Measurements from ENCODE around the gene B3GNT2.
"Not testable (repeated sequence)": the region's sequence is repeated elsewhere in the genome, so short reads cannot be mapped to it uniquely, and the experiment has no call there.

Gene B3GNT2, protein sequence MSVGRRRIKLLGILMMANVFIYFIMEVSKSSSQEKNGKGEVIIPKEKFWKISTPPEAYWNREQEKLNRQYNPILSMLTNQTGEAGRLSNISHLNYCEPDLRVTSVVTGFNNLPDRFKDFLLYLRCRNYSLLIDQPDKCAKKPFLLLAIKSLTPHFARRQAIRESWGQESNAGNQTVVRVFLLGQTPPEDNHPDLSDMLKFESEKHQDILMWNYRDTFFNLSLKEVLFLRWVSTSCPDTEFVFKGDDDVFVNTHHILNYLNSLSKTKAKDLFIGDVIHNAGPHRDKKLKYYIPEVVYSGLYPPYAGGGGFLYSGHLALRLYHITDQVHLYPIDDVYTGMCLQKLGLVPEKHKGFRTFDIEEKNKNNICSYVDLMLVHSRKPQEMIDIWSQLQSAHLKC

DNA sequence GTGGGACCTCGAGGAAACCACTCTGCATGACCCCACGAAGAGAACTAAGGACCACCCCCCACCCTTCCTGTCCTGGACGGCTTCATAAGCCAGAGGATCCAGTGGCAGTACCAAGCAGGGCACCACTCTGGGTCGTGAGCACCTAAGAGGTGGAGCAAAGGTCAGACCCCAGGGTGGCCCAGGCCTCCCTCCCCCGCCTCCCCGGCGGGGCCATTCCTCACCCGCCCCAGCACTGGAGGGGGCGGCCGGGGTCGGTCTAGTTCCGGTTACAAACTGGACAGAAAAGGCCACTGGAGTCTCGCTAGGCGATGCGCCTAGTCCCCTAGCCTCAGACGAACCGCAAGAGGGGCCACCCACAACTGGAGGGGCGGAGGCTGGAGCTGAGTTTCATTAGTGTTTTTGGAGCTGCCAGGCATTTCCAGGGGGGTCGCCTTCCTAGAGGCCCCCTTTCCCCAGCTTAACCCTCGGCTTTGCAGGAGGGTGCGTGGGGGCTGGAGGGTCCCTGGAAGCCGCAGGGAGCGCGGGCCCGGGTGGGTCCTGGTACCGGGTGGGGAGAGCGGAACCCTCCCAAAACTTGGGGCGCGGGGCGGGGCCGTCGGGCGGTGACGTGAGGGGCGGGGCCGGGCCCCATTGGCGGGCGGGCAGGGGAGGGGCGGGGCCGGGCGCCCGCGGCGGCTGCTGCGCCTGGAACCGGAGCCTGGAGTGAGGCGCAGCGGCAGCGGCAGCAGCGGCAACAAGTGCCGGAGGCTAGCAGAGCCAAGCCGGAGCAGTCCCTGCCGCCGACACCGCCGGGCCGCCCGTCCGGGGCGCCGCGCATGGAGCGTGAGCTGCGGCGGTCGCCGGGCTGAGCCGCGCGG, at the start of gene B3GNT2:
B3GNT2 (plus strand) TSS at position 695 of the 857 bp plus-strand sequence. CDS start 26,106 bp downstream, outside the sequence.
- peak; percentile 81 for DNase-seq

DNA sequence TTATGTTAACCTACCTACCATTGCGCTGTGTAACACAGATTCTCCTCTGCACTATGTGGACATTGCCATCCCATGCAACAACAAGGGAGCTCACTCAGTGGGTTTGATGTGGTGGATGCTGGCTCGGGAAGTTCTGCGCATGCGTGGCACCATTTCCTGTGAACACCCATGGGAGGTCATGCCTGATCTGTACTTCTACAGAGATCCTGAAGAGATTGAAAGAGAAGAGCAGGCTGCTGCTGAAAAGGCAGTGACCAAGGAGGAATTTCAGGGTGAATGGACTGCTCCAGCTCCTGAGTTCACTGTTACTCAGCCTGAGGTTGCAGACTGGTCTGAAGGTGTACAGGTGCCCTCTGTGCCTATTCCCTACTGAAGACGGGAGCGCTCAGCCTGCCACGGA, 49.1 kb upstream of the B3GNT2 start:
- DNase-seq = peak; percentile 6

DNA sequence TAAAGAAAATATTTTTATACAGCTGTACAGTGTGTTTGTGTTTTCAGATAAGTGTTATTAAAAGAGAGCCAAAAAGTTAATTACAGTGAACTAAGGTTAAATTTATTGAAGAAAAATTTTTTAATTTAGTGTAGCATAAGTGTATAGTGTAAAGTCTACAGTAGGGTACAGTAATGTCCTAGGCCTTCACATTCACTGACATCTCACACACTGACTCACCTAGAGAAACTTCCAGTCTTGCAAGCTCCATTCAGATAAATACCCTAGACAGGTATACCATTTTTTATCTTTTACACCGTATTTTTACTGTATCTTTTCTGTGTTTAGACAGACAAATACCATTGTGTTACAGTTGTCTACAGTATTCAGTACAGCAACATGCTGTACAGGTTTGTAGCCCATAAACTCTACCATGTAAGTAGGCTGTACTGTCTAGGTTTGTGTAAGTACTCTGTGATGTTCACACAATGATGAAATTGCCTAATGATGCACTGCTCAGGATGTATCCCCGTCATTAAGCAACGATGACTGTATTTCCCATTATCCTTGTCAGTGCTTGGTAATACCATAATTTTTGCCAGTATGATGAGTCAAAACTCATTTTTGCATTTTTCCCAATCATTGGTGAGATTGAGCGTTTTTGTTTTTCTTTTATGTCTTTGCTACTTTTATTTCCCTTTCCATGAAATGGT, 48.2 kb upstream of the B3GNT2 start:
- no peak for DNase-seq

DNA sequence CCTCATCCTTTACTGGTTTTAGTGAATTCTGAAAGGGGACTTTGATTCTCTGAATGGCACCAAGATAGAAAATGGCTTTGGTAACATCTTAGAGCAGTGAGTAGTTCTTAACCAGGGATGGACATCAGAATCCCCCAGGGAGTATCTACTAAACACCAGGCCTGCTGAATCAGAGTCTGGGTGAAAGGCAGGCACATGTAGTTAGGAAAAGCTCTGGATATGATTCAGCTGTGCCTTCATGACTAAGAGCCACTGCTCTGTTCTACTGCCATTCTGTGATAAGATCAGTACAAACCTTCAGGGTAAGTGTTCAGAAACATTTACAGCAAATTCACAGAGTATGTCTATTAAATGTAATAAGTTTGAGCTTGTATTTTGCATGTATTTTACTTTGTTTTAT, 46.2 kb upstream of the B3GNT2 start:
- DNase-seq = no peak

DNA sequence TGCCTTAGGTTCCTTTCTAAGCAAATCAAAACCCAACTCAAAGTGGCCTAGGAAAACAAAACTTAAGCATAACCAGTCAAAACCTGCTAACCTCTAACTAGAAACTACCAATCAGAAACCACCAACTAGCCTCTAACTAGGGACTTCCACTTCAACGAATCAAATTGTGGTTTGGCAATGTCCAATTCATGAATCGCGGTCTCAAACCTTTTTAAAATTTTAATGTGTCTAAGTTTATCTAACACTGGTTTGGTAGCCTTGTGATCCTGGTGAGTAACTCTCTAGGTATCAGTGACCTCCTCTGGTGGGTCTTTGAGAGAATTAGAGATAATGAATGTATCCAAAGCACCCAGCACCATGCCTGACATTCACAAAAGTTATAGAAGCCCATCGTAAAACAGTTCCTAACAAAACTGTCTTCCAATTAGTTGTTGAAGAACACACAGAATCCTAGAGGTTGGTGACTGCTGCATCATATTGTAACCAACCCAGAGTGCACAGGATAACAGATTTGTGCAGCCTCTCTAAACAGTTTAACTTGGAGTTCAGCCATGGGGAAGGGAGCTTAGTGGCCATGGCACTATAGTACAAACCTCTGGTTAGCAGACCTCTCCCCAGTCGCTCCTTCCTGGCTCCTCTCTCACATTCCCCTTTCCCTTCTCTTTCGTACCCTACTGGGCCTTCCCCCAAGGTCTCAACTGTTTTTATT, 45.2 kb upstream of the B3GNT2 start:
- DNase-seq = no peak

DNA sequence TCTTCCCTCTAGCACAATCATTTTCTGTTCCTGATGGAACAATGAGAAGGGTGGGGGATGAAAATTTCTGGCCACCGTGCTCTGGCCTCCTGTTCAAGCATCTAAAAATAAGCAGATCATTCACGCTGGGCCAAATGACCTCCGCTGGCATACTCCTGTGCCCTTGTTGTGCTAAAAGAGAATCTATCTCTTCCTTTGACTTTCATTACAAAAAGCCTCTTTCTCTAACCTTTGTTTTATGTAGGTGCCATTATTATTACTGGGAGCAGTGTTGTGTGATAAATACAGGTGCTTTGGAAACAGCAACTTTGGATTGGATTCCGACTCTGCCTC, 44.6 kb upstream of the B3GNT2 start:
- no peak for DNase-seq

DNA sequence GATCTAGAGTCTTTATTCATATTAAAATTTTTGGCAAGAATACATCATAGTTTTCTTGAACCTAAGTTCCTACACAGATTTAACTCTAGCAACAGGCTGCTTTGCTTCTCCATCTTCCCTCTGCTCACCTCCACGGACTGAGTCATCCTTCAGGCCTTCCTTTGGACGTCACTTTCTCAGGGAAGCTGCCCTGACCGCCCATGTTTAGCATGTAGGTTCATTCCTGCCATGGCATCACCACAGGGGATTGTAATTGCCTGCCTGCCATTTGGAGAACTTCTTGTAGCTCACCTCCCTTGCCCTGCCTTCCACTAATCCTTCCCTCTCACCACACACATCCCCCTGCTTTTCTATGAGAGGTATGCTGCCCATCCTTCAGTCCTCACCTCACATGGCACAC, 43.9 kb upstream of the B3GNT2 start:
- DNase-seq = no peak

DNA sequence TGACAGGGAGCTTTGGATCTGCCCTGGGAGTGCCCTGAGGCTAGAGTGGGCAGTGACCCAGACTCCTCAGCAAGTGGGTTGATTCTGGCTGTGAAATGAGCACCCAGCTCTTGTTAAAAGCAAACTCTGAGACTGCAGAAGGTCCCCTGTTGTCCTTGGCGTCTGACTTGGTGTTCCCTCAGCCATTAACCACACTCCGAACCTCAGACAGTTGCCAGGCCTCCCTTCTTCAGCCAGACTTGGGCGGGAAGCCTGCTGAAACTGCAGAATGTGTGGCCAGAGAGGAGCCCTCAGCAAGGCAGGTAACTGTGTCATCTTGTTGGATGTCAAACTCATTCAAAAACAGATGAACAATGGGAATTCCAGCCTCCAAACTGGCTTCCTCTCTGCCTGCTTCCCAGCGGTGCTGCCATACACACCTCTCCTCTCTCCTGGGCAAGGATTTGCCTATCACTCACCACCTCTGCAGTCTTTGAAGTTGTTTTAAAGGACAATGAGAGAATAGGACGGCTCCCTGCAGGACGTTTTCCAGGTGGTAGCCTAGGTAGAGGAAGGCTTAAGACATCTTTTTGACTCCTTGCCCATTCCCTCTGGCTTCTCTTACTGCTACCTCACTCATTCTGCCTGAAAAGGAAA, 38.9 kb upstream of the B3GNT2 start:
- DNase-seq = no peak

DNA sequence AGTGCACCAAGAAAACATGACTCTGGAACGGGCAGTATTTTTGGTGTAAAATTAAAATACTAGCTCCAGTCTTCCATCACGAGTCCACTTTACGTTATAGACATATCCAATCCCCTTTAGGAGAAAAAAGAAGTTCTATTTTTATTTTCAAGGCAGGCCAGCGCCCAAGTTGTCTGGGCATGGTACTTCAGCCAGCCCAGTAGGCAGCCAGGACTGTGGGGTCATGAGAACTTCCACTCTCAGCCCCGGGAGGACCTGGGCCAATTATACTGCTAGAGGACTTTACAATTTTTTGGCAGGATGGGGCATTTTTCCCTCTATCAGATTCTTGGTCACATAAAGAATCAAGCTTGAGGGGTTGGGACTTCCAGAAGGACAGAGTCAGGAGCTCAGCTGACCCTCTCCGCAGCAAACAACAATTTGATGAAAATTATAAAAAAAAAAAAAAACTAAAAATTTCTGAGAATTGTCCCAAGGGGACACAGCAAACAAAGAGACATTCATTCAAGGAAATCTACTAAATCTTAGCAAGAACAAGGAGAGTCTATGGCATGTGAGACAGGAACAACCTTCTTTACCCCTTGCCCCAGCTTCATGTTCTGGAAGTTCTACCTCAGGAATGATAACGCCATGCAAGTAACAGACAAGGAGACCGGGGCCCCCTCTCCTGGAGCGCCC, 37.3 kb upstream of the B3GNT2 start:
- DNase-seq = no peak

DNA sequence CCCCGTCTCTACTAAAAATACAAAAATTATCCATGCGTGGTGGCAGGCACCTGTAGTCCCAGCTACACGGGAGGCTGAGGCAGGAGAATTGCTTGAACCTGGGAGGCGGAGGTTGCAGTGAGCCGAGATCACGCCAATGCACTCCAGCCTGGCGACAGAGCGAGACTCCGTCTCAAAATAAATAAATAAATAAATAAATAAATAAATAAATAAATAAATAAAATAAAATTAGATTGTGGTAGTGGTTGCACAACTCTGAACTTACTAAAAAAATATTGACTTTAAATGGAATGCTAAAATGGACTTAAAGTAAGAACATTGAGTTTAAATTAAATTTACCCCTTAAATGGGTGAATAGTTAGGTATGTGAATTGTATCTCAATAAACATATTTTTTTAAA, 35.2 kb upstream of the B3GNT2 start:
- DNase-seq = not testable (repeated sequence)

DNA sequence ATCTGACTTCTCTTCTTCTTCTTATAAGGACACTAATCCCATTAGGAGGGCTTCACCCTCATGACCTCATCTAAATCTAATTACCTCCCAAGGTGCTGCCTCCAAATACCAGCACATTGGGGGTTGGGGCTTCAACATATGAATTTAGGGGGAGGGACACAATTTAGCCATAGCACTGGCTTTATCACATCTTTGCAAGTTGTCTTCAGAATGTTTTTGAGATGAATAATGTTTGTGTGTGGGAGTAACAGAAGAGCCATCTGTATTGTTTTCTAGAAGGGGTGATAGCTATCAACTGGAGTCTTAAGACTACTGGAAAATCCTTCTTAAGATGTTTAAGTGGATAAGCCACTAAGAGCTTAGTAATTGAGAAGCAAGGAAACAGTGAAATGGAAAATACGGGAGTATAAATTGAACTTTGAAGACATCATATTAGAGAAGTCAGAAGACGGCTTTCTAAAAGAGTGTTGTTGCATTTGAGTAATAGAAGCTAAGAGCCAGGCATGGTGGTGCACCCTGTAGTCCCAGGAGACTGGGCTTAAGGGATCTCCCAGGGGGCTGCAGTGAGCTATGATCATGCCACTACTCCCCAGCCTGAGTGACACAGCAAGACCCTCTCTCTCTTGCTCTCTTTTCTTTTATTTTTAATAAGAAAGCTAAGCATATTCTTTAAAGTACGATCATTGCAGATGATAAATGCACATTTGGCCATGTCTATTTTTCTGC, 32.6 kb upstream of the B3GNT2 start:
- no peak for DNase-seq

DNA sequence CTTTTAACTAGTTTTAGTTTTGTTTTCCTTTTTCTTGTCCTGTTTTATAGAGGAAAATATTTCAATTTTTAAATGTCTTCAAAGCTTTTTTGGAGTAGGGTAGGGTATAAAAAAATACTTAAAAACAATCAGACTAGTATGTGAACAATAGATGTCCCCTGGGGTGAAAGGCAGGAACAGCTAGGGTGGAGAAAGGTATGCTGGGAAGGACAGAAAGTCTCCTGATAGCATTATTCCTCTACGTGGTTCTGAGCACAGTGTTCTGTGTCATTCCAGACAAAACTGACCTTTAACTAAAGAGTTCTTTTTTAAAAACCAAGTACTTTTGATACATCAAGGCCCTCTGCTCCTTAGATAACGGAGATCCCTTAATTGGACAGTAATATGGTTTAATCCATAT, 32.1 kb upstream of the B3GNT2 start:
- no peak for DNase-seq

DNA sequence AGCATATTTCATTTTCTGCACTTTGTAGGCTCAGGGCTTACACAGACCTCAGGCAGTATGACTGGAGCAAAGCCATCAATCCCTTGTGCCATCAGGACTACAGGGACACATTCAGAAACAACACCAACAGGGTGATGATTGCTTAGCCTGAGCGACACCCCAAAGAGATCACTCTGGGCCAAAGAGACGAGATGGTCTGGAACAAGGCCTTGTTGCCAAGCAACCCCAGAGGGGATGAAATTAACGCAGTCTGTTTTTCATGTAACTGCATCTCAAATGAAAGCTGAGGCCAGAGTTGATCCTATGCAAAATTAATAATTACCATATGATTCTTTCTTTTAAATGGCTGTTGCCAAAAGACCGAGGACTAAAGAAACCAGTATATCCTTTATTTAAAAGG, 20.2 kb upstream of the B3GNT2 start:
- no peak for DNase-seq

DNA sequence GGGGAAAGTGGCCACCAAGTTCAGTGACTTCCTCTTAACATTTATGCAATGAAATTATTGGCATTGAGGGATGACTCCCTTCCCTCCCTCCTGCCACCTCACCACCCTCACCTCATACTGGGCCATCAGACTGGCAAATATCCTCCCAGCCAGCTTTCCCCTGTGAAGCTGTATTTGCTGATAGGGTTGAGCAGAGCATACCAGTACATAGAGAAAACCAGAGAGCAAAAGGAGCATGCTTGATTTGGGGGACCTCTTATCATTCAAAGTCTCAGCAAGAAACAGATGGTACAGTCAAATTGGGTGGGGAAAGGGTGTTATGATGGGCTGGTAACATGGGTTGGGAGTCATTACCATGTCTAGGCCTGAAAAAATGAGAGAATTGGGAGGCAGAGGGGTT, 19.1 kb upstream of the B3GNT2 start:
- DNase-seq = no peak

DNA sequence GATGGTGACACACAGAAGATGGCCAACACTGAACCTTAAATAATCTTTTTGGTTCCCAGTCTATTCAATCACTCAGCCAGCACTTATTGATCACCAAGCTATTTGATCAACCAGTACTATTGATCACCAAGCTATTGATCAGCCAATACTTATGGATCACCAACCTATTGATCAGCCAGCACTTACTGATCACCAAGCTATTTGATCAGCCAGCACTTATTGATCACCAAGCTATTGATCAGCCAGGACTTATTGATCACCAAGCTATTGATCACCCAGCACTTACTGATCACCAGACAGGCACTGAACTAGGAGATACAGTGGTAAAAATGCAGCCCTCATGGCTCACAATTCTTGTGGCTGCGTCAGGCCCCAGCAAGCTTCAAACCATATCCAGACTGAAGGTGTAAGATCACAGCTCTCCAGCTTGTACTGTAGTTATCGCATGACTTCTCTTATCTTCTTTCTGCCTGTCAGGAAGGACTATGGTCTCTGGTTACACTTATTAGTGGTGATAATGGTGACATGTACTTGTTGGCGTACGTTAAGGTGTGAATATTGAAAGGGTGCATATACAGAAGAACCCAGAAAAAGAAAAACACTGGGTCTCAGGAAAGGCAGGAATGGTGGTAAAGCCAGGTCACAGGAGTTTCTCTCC, 18.4 kb upstream of the B3GNT2 start:
- no peak for DNase-seq

DNA sequence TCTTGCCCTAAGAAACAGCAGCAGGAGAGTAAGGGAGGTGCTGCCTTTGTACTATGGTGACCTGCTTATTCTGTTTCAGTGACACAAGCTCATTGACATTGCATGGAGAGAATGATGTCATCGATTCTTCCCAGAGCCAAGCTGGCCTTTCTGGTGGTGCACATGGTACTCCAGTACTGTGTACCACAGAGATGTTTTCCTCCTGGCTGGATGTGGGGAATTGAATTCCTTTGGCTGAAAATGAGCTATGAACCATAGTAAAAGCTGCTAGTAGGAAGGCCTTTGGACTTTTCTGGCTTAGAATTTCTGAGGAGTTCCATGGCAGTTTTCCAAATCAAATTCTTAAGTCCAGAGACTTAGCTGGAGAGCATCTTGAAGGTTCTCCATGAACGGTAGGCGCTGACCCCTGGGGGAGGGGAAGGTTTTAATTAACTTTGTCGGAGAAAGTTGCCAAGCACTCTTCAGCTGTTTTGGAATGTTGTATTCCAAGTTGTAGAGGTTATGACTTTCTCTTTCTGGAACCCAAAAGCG, 17.1 kb upstream of the B3GNT2 start:
- no peak for DNase-seq

DNA sequence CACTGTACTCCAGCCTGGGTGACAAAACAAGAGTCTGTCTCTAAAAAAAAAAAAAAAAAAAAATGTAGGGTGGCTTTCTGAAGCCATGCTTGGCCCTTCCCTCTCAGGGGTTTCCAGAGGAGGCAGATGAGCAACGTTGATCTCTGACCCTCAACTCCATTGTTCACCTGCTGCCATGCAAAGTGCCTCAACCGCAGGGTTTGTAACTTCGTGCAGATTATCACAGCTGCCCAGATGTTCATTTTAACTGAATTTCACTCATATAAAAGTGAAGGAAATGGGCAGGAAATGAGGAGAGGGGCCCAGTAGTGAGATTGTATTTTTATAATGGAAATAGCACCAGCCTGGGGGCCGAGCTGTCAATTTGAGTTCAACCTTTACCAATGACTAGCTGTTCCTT, 14.9 kb upstream of the B3GNT2 start:
- no peak for DNase-seq

DNA sequence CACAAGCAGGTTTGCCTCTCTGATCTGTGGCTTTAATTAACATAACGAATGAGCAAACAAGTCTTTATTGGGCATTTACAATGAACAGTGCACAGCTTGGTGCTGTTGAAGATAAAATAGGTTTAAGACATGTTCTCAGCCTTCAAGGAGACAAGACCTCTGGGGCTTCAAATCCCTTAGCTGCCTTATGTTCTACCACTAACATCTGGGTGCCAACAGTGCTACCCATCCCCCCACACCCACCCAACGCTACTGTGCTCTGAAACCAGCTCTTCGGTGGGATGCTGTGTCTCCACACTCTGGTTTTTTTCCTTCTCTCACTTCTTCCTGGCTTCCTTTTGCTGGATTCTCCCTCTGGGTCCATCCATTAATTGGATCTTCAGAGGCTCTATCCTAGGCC, 14.1 kb upstream of the B3GNT2 start:
- DNase-seq = no peak

DNA sequence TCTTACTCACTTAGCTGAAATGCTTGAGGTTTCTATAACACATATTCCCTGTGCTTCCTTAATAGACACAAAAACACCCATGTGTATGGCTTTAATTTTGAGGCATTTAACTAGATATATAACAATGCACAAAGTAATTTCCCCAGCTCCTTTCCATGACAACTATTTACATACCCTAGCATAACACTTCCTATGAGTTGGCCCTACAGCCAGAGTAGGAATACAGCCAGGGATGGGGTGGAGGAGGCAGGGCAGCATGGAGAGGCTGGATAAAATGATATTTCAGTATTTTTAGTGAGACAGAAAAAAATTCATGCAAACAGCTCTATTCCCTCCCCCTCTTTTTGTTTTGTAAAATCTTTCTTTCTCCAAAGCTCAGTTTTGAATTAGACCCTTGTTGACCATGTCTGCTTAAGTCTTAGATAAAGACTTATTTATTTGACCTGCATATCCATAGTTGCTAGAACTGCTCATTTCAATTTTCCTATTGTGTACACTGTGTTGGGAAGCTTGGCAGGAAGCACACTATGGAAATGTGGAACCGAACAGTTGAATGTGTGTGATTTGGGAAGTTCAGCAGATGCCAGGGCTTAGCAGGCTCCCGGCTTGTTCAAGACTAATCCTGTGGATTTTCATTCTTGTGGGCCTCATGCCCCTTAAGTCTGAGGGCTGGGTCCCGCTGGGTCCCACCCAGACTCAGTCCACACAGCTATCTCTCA, 11.2 kb upstream of the B3GNT2 start:
- DNase-seq = no peak
